ENCODE data around the gene PPP4R1. TPM values are rescaled to one million over a fixed set of nuclear protein-coding genes. Genes with fewer than 3 reads are reported as not detected.

The PPP4R1 gene
- total RNA-seq, 1 experiment from 2014 or later: 106 TPM

DNA sequence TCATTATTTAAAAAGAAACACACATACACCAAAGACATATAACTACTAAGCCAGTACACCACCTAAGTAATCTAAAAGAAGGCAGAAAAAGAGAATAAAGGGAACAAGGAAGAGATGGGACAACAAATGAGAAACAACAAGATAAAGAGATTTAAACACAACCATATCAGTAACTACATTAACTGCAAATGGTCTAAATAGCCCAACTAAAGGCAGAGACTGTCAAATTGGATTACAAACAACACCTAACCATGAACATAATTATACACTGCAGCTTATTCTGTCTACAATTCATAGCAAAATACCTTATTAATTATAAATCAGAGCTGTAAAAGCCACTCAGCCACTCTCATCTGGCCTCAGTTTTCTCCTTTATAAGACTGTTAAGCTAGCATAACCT, 15.0 kb downstream of the PPP4R1 start:
- H3K23me2 ChIP-seq (ENCODE audit: insufficient read length, low read depth, low read length, poor library complexity, severe bottlenecking): no peaks in the 10 kb centered on the region
- no peak overlapping the region for H3T11ph ChIP-seq (ENCODE audit: low read length)
- H3K18ac ChIP-seq (ENCODE audit: insufficient read length, low read depth, low read length): no peak overlapping the region
- no peak overlapping the region for H3K9ac ChIP-seq (ENCODE audit: extremely low read depth, insufficient read length, low read length)
- no peaks in the 10 kb centered on the region for H3K9me3 ChIP-seq (ENCODE audit: control insufficient read depth, low read depth, low read length)
- H3K27me3 Mint-ChIP-seq (ENCODE audit: low read depth): no peaks in the 10 kb centered on the region
- no peak overlapping the region for H2BK12ac ChIP-seq (ENCODE audit: insufficient read length, low read depth, low read length)
- no peak overlapping the region for H4K91ac ChIP-seq (ENCODE audit: insufficient read length, low read depth, low read length)
- no peak overlapping the region for H2BK120ac ChIP-seq (ENCODE audit: low read depth, low read length, poor library complexity, severe bottlenecking)
- H4K8ac ChIP-seq (replicated peaks; ENCODE audit: insufficient read length, low read depth, low read length): no peak overlapping the region
- no peak for DNase-seq
- H3K79me2 ChIP-seq (ENCODE audit: insufficient read depth, low read length): peaks cover 7% of the 10 kb centered on the region
- H3K56ac ChIP-seq (ENCODE audit: insufficient read length, low read depth, low read length): no peak overlapping the region
- no peak overlapping the region for H3K27ac ChIP-seq (ENCODE audit: insufficient read length, low read depth, low read length)
- H2AFZ ChIP-seq (ENCODE audit: low read length): no peak overlapping the region
- H3K79me1 ChIP-seq (ENCODE audit: insufficient read depth, low read depth, low read length, poor library complexity, severe bottlenecking): peaks cover 4% of the 10 kb centered on the region
- H4K20me1 ChIP-seq (ENCODE audit: control insufficient read depth, insufficient read depth, insufficient read length): no peaks in the 10 kb centered on the region
- TF ChIP-seq CTCF (conservative IDR thresholded peaks at IDR 0.05): no peak
- H3K27me3 ChIP-seq (ENCODE audit: insufficient read depth, low read length): no peaks in the 10 kb centered on the region
- H3K14ac ChIP-seq (ENCODE audit: insufficient read depth, low read length): no peak overlapping the region
- no peak overlapping the region for H2AK5ac ChIP-seq (ENCODE audit: insufficient read length, low read length)
- H3K4me1 Mint-ChIP-seq: peaks cover 2 to 14% of the 10 kb centered on the region in 2 experiments; a peak in 3 of 4 replicates
- no peak overlapping the region for H3K4me3 Mint-ChIP-seq
- H3K9me3 Mint-ChIP-seq: peaks cover 15 to 23% of the 10 kb centered on the region in 2 experiments
- H2BK20ac ChIP-seq (ENCODE audit: low read depth, low read length, poor library complexity, severe bottlenecking): no peak overlapping the region
- H3K4ac ChIP-seq (ENCODE audit: low read depth, low read length): no peak overlapping the region
- H4K5ac ChIP-seq (ENCODE audit: insufficient read length, low read depth, low read length): no peak overlapping the region
- H3K4me2 ChIP-seq (ENCODE audit: insufficient read depth, insufficient read length, low read length): no peak overlapping the region
- no peaks in the 10 kb centered on the region for H3K4me1 ChIP-seq (ENCODE audit: insufficient read depth, low read length)
- peak overlapping the region in 1 of 3 experiments; percentile 1; a peak in 1 of 7 replicates for H3K27ac Mint-ChIP-seq
- H3K23ac ChIP-seq (ENCODE audit: insufficient read length, low read depth, low read length): no peak overlapping the region
- no peak overlapping the region for H2BK5ac ChIP-seq (ENCODE audit: insufficient read length, low read length)
- H3K36me3 Mint-ChIP-seq (ENCODE audit: insufficient read depth in 1 of 3, low read depth in 3 of 3): peaks cover 26 to 39% (median 32%) of the 10 kb centered on the region in 3 experiments
- no peak overlapping the region for H2BK15ac ChIP-seq (ENCODE audit: low read depth, low read length)

All from H9 (cell line).